Measurements from ENCODE around the gene MFAP1. TPM values are rescaled to one million over a fixed set of nuclear protein-coding genes. Genes with fewer than 3 reads are reported as not detected.

Gene MFAP1
- total RNA-seq, 2 donors from 2014 or later, result 48.5 to 50.2 TPM

GRCh38 chr15:43794269-43795037 lies 30.0 kb downstream of the MFAP1 start:
- Mint-ChIP-seq H3K36me3 (peaks cover 43 to 52% of the 10 kb centered on the region in 2 donors), H3K9me3 (no peaks in the 10 kb centered on the region), H3K27ac (peak overlapping the region; percentile 89 to 100)
- no peak for ATAC-seq
- no peak for DNase-seq (ENCODE audit: low spot score in 2 of 2)

- Mint-ChIP-seq H3K27ac (peak overlapping the region; percentile 98 to 100), H3K9me3 (no peaks in the 10 kb centered on the region), H3K36me3 (peaks cover 38 to 45% of the 10 kb centered on the region in 2 donors)
- DNase-seq (ENCODE audit: low spot score in 2 of 2) (no peak), ATAC-seq (no peak)
Measured at GRCh38 chr15:43793647-43794046, 30.8 kb downstream of the MFAP1 start.

GRCh38 chr15:43792761-43793476 lies 31.6 kb downstream of the MFAP1 start:
- ATAC-seq (peak in 1 of 2 donors; percentile 13), DNase-seq (ENCODE audit: low spot score in 2 of 2) (peak in 1 of 2 donors; percentile 22)
- Mint-ChIP-seq H3K36me3 (peaks cover 38% of the 10 kb centered on the region in 2 donors), H3K27ac (peak overlapping the region; percentile 98 to 100), H3K9me3 (no peaks in the 10 kb centered on the region)

GRCh38 chr15:43791993-43792760 lies 32.3 kb downstream of the MFAP1 start, which contains the start of gene SERF2:
Gene SERF2 (plus strand): TSS chr15:43792320. CDS start chr15:43792377, 57 bp downstream.
- peaks cover 38% of the 10 kb centered on the region in 2 donors for H3K36me3 Mint-ChIP-seq

GRCh38 chr15:43789409-43789808 lies 35.1 kb downstream of the MFAP1 start:
- ATAC-seq (no peak), DNase-seq (ENCODE audit: low spot score in 2 of 2) (no peak)
- no peak overlapping the region for H3K27ac Mint-ChIP-seq
- H3K9me3 Mint-ChIP-seq, result no peaks in the 10 kb centered on the region
- H3K36me3 Mint-ChIP-seq, result peaks cover 24% of the 10 kb centered on the region in 2 donors

More at GRCh38 chr15:43791993-43792760, 32.3 kb downstream of the MFAP1 start, which contains the start of gene SERF2:
- peak; percentile 99 to 100 for DNase-seq (ENCODE audit: low spot score in 2 of 2)
- Mint-ChIP-seq H3K9me3 (no peaks in the 10 kb centered on the region), H3K27ac (peak within 1 kb of the TSS; percentile 98 to 100)
- ATAC-seq, result peak; percentile 90 to 98

- Mint-ChIP-seq H3K27ac (peak overlapping the region in 1 of 2 donors; percentile 8), H3K36me3 (no peaks in the 10 kb centered on the region)
- no peak for DNase-seq (ENCODE audit: low spot score in 2 of 2)
Measured at GRCh38 chr15:43779016-43779415, 45.5 kb downstream of the MFAP1 start.

GRCh38 chr15:43777267-43777914 lies 47.1 kb downstream of the MFAP1 start:
- DNase-seq (ENCODE audit: low spot score in 2 of 2) (peak; percentile 85 to 92), ATAC-seq (peak; percentile 85 to 90)
- peaks cover 0 to under 1% of the 10 kb centered on the region in 2 donors for H3K36me3 Mint-ChIP-seq
- H3K9me3 Mint-ChIP-seq, result no peaks in the 10 kb centered on the region
- H3K27ac Mint-ChIP-seq, result peak overlapping the region; percentile 91 to 94

More at GRCh38 chr15:43779016-43779415, 45.5 kb downstream of the MFAP1 start:
- no peak for ATAC-seq
- H3K9me3 Mint-ChIP-seq, result no peaks in the 10 kb centered on the region

GRCh38 chr15:43776718-43777266 lies 47.7 kb downstream of the MFAP1 start, which contains the start of gene ELL3:
Gene ELL3 (minus strand): TSS chr15:43776966. CDS start chr15:43776901, 65 bp downstream.
- peak within 1 kb of the TSS; percentile 91 to 94 for H3K27ac Mint-ChIP-seq
- H3K9me3 Mint-ChIP-seq, result no peaks in the 10 kb centered on the region
- peak in 1 of 2 donors; percentile 73 for DNase-seq (ENCODE audit: low spot score in 2 of 2)
- peaks cover 0 to 6% of the 10 kb centered on the region in 2 donors for H3K36me3 Mint-ChIP-seq
- ATAC-seq, result peak; percentile 71 to 74

GRCh38 chr15:43776101-43776717 lies 48.3 kb downstream of the MFAP1 start:
- Mint-ChIP-seq H3K27ac (peak overlapping the region; percentile 55 to 91), H3K36me3 (peaks cover 0 to 8% of the 10 kb centered on the region in 2 donors), H3K9me3 (no peaks in the 10 kb centered on the region)
- peak in 1 of 2 donors; percentile 12 for DNase-seq (ENCODE audit: low spot score in 2 of 2)
- ATAC-seq, result peak in 1 of 2 donors; percentile 5

GRCh38 chr15:43775411-43775965 lies 49.0 kb downstream of the MFAP1 start:
- DNase-seq (ENCODE audit: low spot score in 2 of 2) (no peak), ATAC-seq (no peak)
- Mint-ChIP-seq H3K36me3 (peaks cover 4 to 15% of the 10 kb centered on the region in 2 donors), H3K27ac (peak overlapping the region in 1 of 2 donors; percentile 22), H3K9me3 (no peaks in the 10 kb centered on the region)

GRCh38 chr15:43774062-43774461 lies 50.4 kb downstream of the MFAP1 start:
- Mint-ChIP-seq H3K36me3 (peaks cover 13 to 27% of the 10 kb centered on the region in 2 donors), H3K27ac (peak overlapping the region; percentile 24 to 25)
- ATAC-seq, result no peak

GRCh38 chr15:43772624-43773023 lies 51.9 kb downstream of the MFAP1 start:
- ATAC-seq (no peak), DNase-seq (ENCODE audit: low spot score in 2 of 2) (no peak)
- Mint-ChIP-seq H3K27ac (peak overlapping the region in 1 of 2 donors; percentile 36), H3K36me3 (peaks cover 13 to 27% of the 10 kb centered on the region in 2 donors), H3K9me3 (no peaks in the 10 kb centered on the region)

More at GRCh38 chr15:43774062-43774461, 50.4 kb downstream of the MFAP1 start:
- H3K9me3 Mint-ChIP-seq, result no peaks in the 10 kb centered on the region
- DNase-seq (ENCODE audit: low spot score in 2 of 2), result no peak

- H3K36me3 Mint-ChIP-seq, result peaks cover 13 to 27% of the 10 kb centered on the region in 2 donors
- H3K9me3 Mint-ChIP-seq, result no peaks in the 10 kb centered on the region
- ATAC-seq (no peak), DNase-seq (ENCODE audit: low spot score in 2 of 2) (no peak)
- H3K27ac Mint-ChIP-seq, result peak overlapping the region; percentile 36 to 52
Measured at GRCh38 chr15:43771816-43772215, 52.7 kb downstream of the MFAP1 start.

- peaks cover 17 to 34% of the 10 kb centered on the region in 2 donors for H3K36me3 Mint-ChIP-seq
- DNase-seq (ENCODE audit: low spot score in 2 of 2) (peak in 1 of 2 donors; percentile 65), ATAC-seq (peak; percentile 59 to 67)
- H3K9me3 Mint-ChIP-seq, result no peaks in the 10 kb centered on the region
- peak overlapping the region in 1 of 2 donors; percentile 39 for H3K27ac Mint-ChIP-seq
Measured at GRCh38 chr15:43769584-43770228, 54.8 kb downstream of the MFAP1 start.
